Chondrocyte (in vitro differentiated cells): Measurements from ENCODE around the gene TGFBR3. TPM values are rescaled to one million over a fixed set of nuclear protein-coding genes. Genes with fewer than 3 reads are reported as not detected.

ENCODE experiments used
- DNase-seq: peaks from one replicate; pipeline ENCODE4 v3.0.0; 2021; ENCODE audit warnings: mixed read lengths, low spot score
- H3K27ac Mint-ChIP-seq: one replicate; pipeline ENCODE4 v1.8.0; 2021; ENCODE audit warnings: mild to moderate bottlenecking, moderate library complexity, mixed read lengths; ENCODE audit not compliant: unreplicated experiment
- H3K27me3 Mint-ChIP-seq: 2 replicates; pipeline ENCODE4 v1.8.0; 2021; ENCODE audit warnings: low read depth, mixed read lengths
- H3K36me3 Mint-ChIP-seq: 2 replicates; pipeline ENCODE4 v1.8.0; 2021; ENCODE audit warnings: low read depth, mixed read lengths
- H3K4me1 Mint-ChIP-seq: 2 replicates; pipeline ENCODE4 v1.8.0; 2021; ENCODE audit warnings: low read depth, mild to moderate bottlenecking, mixed read lengths
- H3K4me3 Mint-ChIP-seq: one replicate; pipeline ENCODE4 v1.8.0; 2021; ENCODE audit warnings: mild to moderate bottlenecking, moderate library complexity, mixed read lengths; ENCODE audit not compliant: unreplicated experiment
- H3K9me3 Mint-ChIP-seq: 2 replicates; pipeline ENCODE4 v1.8.0; 2021; ENCODE audit warnings: low read depth, mixed read lengths
- CTCF ChIP-seq: fragments of 200-600 bp; sonication (generic); IDR thresholded peaks from 2 replicates; pipeline ENCODE4 v1.5.0; 2021; ENCODE audit warnings: antibody characterized with exemption, mild to moderate bottlenecking, moderate library complexity
- total RNA-seq: library from RNA; stranded (reverse); gene quantifications from 3 replicates; pipeline ENCODE4 v1.2.1, GENCODE V29; 2021

TGFBR3 gene
- total RNA-seq, 1 donor from 2014 or later: 1.4 TPM

- no peaks in the 10 kb centered on the region for H3K9me3 Mint-ChIP-seq
- no peak overlapping the region for H3K4me3 Mint-ChIP-seq
- H3K36me3 Mint-ChIP-seq: no peaks in the 10 kb centered on the region
- peaks cover 9% of the 10 kb centered on the region for H3K4me1 Mint-ChIP-seq
- no peak for DNase-seq
- no peak for TF ChIP-seq CTCF
- no peaks in the 10 kb centered on the region for H3K27me3 Mint-ChIP-seq
- H3K27ac Mint-ChIP-seq: no peak overlapping the region
Measured at GRCh38 chr1:91765880-91766443, 120.0 kb downstream of the TGFBR3 start.

- TF ChIP-seq CTCF: no peak
- Mint-ChIP-seq H3K27me3 (no peaks in the 10 kb centered on the region), H3K36me3 (no peaks in the 10 kb centered on the region), H3K4me3 (no peak overlapping the region), H3K27ac (no peak overlapping the region), H3K4me1 (peaks cover 9% of the 10 kb centered on the region), H3K9me3 (no peaks in the 10 kb centered on the region)
- DNase-seq: no peak
Measured at GRCh38 chr1:91765293-91765692, 120.7 kb downstream of the TGFBR3 start.

GRCh38 chr1:91764471-91765115 lies 121.4 kb downstream of the TGFBR3 start:
- no peak overlapping the region for H3K4me3 Mint-ChIP-seq
- TF ChIP-seq CTCF: no peak
- no peak overlapping the region for H3K27ac Mint-ChIP-seq
- no peaks in the 10 kb centered on the region for H3K27me3 Mint-ChIP-seq
- peaks cover 6% of the 10 kb centered on the region for H3K4me1 Mint-ChIP-seq
- no peak for DNase-seq
- H3K9me3 Mint-ChIP-seq: no peaks in the 10 kb centered on the region
- H3K36me3 Mint-ChIP-seq: no peaks in the 10 kb centered on the region

GRCh38 chr1:91763252-91763651 lies 122.7 kb downstream of the TGFBR3 start:
- no peak for TF ChIP-seq CTCF
- H3K36me3 Mint-ChIP-seq: no peaks in the 10 kb centered on the region
- no peaks in the 10 kb centered on the region for H3K4me1 Mint-ChIP-seq
- no peaks in the 10 kb centered on the region for H3K9me3 Mint-ChIP-seq
- no peaks in the 10 kb centered on the region for H3K27me3 Mint-ChIP-seq
- H3K27ac Mint-ChIP-seq: no peak overlapping the region
- no peak overlapping the region for H3K4me3 Mint-ChIP-seq
- no peak for DNase-seq

GRCh38 chr1:91761295-91761721 lies 124.6 kb downstream of the TGFBR3 start:
- H3K9me3 Mint-ChIP-seq: no peaks in the 10 kb centered on the region
- no peak overlapping the region for H3K4me3 Mint-ChIP-seq
- no peaks in the 10 kb centered on the region for H3K4me1 Mint-ChIP-seq
- no peak overlapping the region for H3K27ac Mint-ChIP-seq
- DNase-seq: no peak
- no peaks in the 10 kb centered on the region for H3K36me3 Mint-ChIP-seq
- no peak for TF ChIP-seq CTCF
- no peaks in the 10 kb centered on the region for H3K27me3 Mint-ChIP-seq
